ENCODE measurements around the gene TCP10L.

DNA sequence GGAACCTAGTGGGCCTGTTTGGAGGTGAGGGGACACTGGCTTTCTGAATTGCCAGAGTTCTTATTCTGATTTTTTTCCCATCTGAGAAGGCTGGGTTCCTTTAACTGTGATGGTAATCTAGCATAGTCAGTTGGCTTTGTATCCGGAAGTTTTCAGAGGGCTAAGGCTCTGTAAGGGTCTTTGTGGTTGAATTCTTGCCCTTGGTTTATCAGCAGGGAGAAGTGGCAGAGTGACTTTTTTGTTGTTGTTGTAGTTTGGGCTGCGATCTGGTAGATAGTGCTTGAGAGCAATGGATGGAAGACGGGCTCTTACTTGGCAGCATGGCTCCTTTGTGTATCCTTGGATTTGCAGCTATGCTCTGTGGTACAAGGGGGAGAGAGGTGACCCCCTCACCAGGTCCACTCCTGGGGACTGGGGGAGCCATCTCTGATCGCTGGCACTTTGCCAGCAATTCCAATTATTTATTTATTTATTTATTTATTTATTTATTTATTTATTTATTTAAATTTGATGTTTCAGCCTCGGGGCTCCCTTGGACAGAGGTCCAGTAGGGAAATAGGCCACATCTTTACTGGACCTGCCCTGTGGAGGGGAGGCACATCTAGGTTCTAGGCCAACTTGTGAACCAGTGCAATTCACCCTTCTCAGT, 18.5 kb downstream of the TCP10L start:
- TF ChIP-seq, protein P1, sequence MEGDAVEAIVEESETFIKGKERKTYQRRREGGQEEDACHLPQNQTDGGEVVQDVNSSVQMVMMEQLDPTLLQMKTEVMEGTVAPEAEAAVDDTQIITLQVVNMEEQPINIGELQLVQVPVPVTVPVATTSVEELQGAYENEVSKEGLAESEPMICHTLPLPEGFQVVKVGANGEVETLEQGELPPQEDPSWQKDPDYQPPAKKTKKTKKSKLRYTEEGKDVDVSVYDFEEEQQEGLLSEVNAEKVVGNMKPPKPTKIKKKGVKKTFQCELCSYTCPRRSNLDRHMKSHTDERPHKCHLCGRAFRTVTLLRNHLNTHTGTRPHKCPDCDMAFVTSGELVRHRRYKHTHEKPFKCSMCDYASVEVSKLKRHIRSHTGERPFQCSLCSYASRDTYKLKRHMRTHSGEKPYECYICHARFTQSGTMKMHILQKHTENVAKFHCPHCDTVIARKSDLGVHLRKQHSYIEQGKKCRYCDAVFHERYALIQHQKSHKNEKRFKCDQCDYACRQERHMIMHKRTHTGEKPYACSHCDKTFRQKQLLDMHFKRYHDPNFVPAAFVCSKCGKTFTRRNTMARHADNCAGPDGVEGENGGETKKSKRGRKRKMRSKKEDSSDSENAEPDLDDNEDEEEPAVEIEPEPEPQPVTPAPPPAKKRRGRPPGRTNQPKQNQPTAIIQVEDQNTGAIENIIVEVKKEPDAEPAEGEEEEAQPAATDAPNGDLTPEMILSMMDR (IDR thresholded peaks at IDR 0.05; ENCODE audit: low read length): no peak
- TF ChIP-seq EZH2 (optimal IDR thresholded peaks at IDR 0.05; ENCODE audit: low read depth, low read length) (no peak), EZH2phosphoT487 (IDR thresholded peaks at IDR 0.05; ENCODE audit: low read length) (no peak)

Data from MM.1S (cell line).